ENCODE results near the gene SEC14L1.

The SEC14L1 gene

GRCh38 chr17:77266213-77266612 is 125.4 kb downstream of the SEC14L1 start:
- H3K4me3 ChIP-seq (ENCODE audit: low read length), result no peak overlapping the region
- DNase-seq (ENCODE audit: low read depth), result no peak

More at GRCh38 chr17:77266213-77266612, 125.4 kb downstream of the SEC14L1 start:
- no peak for TF ChIP-seq CTCF (conservative IDR thresholded peaks at IDR 0.05; ENCODE audit: low read length)

All from AG10803 (cell line).